Measurements from ENCODE around the gene CDIP1. TPM values are rescaled to one million over a fixed set of nuclear protein-coding genes. Genes with fewer than 3 reads are reported as not detected.

The CDIP1 gene
- total and polyA plus RNA-seq, 2 experiments from 2014 or later: 39.2 to 57.6 TPM

- peaks cover 5% of the 10 kb centered on the region; the same call in 1 of the 2 replicates for H3K4me1 ChIP-seq (ENCODE audit: insufficient read depth)
- no peaks in the 10 kb centered on the region for H3K9me2 ChIP-seq (ENCODE audit: insufficient read depth)
- H3F3A ChIP-seq (replicated peaks; ENCODE audit: low read depth): 0 out of 2 replicates have a peak, but pooled peaks cover 3% of the 10 kb centered on the region
- no peak overlapping the region for H3K4me2 ChIP-seq
- no peak overlapping the region for H2AFZ ChIP-seq
- H3K36me3 Mint-ChIP-seq (ENCODE audit: low read depth): peaks cover 10% of the 10 kb centered on the region
- H3K27me3 ChIP-seq (ENCODE audit: insufficient read depth): no peaks in the 10 kb centered on the region
- H3K4me3 Mint-ChIP-seq: no peak overlapping the region
- no peaks in the 10 kb centered on the region for H3K36me3 ChIP-seq (ENCODE audit: insufficient read depth)
- TF ChIP-seq ZNF331 (CRISPR knock-in tag; IDR thresholded peaks at IDR 0.05; ENCODE audit: low read depth) (no peak), STAT1 (IDR thresholded peaks at IDR 0.05; ENCODE audit: unreplicated experiment) (no peak), EZH2 (IDR thresholded peaks at IDR 0.05; ENCODE audit: low read depth, unreplicated experiment) (no peak), NANOG (IDR thresholded peaks at IDR 0.05; ENCODE audit: borderline replicate concordance) (no peak), EZH2phosphoT487 (IDR thresholded peaks at IDR 0.05; ENCODE audit: unreplicated experiment) (no peak), POLR2AphosphoS5 (IDR thresholded peaks at IDR 0.05; ENCODE audit: low read depth) (no peak), REST (IDR thresholded peaks at IDR 0.05; ENCODE audit: unreplicated experiment) (no peak), ZNF114 (CRISPR knock-in tag; IDR thresholded peaks at IDR 0.05) (no peak)
- TF ChIP-seq, protein P1, sequence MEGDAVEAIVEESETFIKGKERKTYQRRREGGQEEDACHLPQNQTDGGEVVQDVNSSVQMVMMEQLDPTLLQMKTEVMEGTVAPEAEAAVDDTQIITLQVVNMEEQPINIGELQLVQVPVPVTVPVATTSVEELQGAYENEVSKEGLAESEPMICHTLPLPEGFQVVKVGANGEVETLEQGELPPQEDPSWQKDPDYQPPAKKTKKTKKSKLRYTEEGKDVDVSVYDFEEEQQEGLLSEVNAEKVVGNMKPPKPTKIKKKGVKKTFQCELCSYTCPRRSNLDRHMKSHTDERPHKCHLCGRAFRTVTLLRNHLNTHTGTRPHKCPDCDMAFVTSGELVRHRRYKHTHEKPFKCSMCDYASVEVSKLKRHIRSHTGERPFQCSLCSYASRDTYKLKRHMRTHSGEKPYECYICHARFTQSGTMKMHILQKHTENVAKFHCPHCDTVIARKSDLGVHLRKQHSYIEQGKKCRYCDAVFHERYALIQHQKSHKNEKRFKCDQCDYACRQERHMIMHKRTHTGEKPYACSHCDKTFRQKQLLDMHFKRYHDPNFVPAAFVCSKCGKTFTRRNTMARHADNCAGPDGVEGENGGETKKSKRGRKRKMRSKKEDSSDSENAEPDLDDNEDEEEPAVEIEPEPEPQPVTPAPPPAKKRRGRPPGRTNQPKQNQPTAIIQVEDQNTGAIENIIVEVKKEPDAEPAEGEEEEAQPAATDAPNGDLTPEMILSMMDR (conservative IDR thresholded peaks at IDR 0.05; ENCODE audit: low read depth in 2 of 2): no peak
- TF ChIP-seq, protein P2, sequence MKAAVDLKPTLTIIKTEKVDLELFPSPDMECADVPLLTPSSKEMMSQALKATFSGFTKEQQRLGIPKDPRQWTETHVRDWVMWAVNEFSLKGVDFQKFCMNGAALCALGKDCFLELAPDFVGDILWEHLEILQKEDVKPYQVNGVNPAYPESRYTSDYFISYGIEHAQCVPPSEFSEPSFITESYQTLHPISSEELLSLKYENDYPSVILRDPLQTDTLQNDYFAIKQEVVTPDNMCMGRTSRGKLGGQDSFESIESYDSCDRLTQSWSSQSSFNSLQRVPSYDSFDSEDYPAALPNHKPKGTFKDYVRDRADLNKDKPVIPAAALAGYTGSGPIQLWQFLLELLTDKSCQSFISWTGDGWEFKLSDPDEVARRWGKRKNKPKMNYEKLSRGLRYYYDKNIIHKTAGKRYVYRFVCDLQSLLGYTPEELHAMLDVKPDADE (IDR thresholded peaks at IDR 0.05): no peak
- TF ChIP-seq, protein P3, sequence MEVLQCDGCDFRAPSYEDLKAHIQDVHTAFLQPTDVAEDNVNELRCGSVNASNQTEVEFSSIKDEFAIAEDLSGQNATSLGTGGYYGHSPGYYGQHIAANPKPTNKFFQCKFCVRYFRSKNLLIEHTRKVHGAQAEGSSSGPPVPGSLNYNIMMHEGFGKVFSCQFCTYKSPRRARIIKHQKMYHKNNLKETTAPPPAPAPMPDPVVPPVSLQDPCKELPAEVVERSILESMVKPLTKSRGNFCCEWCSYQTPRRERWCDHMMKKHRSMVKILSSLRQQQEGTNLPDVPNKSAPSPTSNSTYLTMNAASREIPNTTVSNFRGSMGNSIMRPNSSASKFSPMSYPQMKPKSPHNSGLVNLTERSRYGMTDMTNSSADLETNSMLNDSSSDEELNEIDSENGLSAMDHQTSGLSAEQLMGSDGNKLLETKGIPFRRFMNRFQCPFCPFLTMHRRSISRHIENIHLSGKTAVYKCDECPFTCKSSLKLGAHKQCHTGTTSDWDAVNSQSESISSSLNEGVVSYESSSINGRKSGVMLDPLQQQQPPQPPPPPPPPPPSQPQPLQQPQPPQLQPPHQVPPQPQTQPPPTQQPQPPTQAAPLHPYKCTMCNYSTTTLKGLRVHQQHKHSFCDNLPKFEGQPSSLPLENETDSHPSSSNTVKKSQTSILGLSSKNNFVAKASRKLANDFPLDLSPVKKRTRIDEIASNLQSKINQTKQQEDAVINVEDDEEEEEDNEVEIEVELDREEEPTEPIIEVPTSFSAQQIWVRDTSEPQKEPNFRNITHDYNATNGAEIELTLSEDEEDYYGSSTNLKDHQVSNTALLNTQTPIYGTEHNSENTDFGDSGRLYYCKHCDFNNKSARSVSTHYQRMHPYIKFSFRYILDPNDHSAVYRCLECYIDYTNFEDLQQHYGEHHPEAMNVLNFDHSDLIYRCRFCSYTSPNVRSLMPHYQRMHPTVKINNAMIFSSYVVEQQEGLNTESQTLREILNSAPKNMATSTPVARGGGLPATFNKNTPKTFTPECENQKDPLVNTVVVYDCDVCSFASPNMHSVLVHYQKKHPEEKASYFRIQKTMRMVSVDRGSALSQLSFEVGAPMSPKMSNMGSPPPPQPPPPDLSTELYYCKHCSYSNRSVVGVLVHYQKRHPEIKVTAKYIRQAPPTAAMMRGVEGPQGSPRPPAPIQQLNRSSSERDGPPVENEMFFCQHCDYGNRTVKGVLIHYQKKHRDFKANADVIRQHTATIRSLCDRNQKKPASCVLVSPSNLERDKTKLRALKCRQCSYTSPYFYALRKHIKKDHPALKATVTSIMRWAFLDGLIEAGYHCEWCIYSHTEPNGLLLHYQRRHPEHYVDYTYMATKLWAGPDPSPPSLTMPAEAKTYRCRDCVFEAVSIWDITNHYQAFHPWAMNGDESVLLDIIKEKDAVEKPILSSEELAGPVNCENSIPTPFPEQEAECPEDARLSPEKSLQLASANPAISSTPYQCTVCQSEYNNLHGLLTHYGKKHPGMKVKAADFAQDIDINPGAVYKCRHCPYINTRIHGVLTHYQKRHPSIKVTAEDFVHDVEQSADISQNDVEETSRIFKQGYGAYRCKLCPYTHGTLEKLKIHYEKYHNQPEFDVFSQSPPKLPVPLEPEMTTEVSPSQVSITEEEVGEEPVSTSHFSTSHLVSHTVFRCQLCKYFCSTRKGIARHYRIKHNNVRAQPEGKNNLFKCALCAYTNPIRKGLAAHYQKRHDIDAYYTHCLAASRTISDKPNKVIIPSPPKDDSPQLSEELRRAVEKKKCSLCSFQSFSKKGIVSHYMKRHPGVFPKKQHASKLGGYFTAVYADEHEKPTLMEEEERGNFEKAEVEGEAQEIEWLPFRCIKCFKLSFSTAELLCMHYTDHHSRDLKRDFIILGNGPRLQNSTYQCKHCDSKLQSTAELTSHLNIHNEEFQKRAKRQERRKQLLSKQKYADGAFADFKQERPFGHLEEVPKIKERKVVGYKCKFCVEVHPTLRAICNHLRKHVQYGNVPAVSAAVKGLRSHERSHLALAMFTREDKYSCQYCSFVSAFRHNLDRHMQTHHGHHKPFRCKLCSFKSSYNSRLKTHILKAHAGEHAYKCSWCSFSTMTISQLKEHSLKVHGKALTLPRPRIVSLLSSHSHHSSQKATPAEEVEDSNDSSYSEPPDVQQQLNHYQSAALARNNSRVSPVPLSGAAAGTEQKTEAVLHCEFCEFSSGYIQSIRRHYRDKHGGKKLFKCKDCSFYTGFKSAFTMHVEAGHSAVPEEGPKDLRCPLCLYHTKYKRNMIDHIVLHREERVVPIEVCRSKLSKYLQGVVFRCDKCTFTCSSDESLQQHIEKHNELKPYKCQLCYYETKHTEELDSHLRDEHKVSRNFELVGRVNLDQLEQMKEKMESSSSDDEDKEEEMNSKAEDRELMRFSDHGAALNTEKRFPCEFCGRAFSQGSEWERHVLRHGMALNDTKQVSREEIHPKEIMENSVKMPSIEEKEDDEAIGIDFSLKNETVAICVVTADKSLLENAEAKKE (CRISPR knock-in tag; IDR thresholded peaks at IDR 0.05): no peak
- no peak overlapping the region for H3K4me3 ChIP-seq
- H3K9me3 Mint-ChIP-seq: peaks cover 9% of the 10 kb centered on the region; the same call in 2 of the 3 replicates
- H3K27ac ChIP-seq (ENCODE audit: low read depth): no peak overlapping the region
- H3K27ac Mint-ChIP-seq: no peak overlapping the region
- H3K27me3 Mint-ChIP-seq (ENCODE audit: insufficient read depth, low read depth, poor library complexity): peaks cover 2% of the 10 kb centered on the region
- H3K79me2 ChIP-seq (replicated peaks; ENCODE audit: insufficient read depth): peaks cover 27% of the 10 kb centered on the region
- H4K20me1 ChIP-seq (replicated peaks; ENCODE audit: insufficient read depth): no peaks in the 10 kb centered on the region; the same call in none of the 2 replicates
- DNase-seq (ENCODE audit: low spot score) (no peak), ATAC-seq (no peak)
- peaks cover 13% of the 10 kb centered on the region for H3K4me1 Mint-ChIP-seq
These were observed 42.3 kb downstream of the CDIP1 start for GRCh38 chr16:4496305-4496704.
